GM12892 (cell line): ENCODE measurements around the gene AP4S1.

ENCODE experiments used
- POLR2A ChIP-seq: IDR thresholded peaks from 2 replicates; pipeline ENCODE4 v1.6.1; 2011; ENCODE audit warnings: low read depth, low read length, control low read depth
- POLR2AphosphoS5 ChIP-seq: IDR thresholded peaks from 2 replicates; pipeline ENCODE4 v1.6.1; 2011; ENCODE audit warnings: low read depth, low read length, control low read depth

DNA sequence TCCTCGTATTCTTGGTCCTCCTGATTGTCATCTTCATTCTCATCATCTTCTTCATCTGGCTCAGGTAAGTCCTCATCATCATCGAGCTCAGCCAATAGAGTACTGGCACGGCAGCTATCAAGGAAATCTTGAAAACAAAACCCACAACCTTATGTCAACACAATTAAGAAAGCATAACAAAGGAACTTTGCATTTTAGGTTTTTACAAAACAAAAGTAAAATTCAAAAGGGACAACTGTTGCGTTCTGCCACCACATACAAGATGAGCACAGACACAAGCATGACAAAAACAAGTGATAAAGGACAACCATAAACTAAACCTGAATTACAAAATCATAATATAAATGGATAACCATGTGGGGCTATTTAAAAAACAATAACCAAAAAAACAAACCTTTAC lies 97.5 kb downstream of the AP4S1 start:
- no peak for TF ChIP-seq POLR2A
- TF ChIP-seq POLR2AphosphoS5, result no peak
